Measurements from ENCODE around the gene ZNF432.
"Not testable (repeated sequence)": the region's sequence is repeated elsewhere in the genome, so short reads cannot be mapped to it uniquely, and the experiment has no call there.

The ZNF432 gene

DNA sequence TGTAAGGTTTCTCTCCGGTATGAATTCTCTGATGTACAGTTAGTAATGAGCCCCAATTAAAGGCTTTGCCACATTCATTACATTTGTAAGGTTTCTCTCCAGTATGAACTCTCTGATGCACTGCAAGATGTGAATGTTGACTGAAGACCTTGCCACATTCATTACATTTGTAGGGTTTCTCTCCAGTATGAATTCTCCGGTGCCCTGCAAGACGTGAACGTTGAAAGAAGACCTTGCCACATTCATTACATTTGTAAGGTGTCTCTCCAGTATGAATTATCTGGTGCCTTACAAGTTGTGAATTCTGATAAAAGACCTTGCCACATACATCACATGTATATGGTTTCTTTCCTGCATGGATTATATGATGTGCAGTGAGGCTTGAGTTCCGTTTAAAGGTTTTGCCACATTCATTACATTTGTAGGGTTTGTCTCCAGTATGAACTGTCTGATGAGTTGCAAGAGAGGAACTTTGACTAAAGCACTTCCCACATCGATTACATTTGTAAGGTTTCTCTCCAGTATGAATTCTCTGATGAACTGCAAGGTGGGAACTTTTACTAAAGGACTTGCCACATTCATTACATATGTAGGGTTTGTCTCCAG, 17.7 kb upstream of the ZNF432 start:
- H4K20me1 ChIP-seq (ENCODE audit: insufficient read depth, low read length): no peaks in the 10 kb centered on the region
- no peak overlapping the region for H3K4me2 ChIP-seq (ENCODE audit: insufficient read depth, low read length)
- no peak overlapping the region for H2AFZ ChIP-seq (ENCODE audit: low read depth, low read length)
- DNase-seq: no peak
- peaks cover 80% of the 10 kb centered on the region for H3K36me3 ChIP-seq (ENCODE audit: insufficient read depth, low read length)
- no peak overlapping the region for H3K9ac ChIP-seq (ENCODE audit: low read depth, low read length)
- peaks cover 77% of the 10 kb centered on the region for H3K9me3 ChIP-seq (ENCODE audit: insufficient read depth, low read length, severe bottlenecking)
- H3K4me1 ChIP-seq (ENCODE audit: insufficient read depth, low read length): 0 out of 2 replicates have a peak, but pooled peaks cover 4% of the 10 kb centered on the region
- no peak for ATAC-seq (ENCODE audit: insufficient read depth, low read depth)
- H3K79me2 ChIP-seq (ENCODE audit: insufficient read depth, low read length): no peaks in the 10 kb centered on the region
- H3K4me3 ChIP-seq (ENCODE audit: low read depth in 1 of 2, low read length in 2 of 2): no peak overlapping the region
- no peak overlapping the region for H3K27ac ChIP-seq (ENCODE audit: low read length)
- H3K27me3 ChIP-seq (ENCODE audit: insufficient read depth, low read length, poor library complexity): no peaks in the 10 kb centered on the region
- TF ChIP-seq CTCF (IDR thresholded peaks at IDR 0.05; ENCODE audit: borderline replicate concordance, extremely low read depth, low read length, poor library complexity, severe bottlenecking): no peak
- TF ChIP-seq EZH2 (IDR thresholded peaks at IDR 0.05; ENCODE audit: borderline replicate concordance, low read depth, low read length, severe bottlenecking): no peak

DNA sequence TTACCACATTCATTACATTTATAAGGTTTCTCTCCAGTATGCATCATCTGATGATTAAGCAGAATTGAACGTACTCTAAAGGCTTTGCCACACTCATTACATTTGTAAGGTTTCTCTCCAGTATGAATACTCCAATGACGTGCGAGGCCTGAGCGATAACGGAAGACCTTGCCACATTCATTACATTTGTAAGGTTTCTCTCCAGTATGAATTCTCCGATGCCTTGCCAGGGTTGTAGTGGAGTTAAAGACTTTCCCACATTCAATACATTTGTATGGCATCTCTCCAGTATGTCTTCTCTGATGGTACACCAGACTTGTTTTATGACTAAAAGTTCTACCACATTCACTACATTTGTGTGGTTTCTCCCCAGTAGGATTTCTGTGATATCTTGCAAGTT, 16.8 kb upstream of the ZNF432 start:
- Histone ChIP-seq H4K20me1 (ENCODE audit: insufficient read depth, low read length) (no peaks in the 10 kb centered on the region), H3K27me3 (ENCODE audit: insufficient read depth, low read length, poor library complexity) (no peaks in the 10 kb centered on the region), H3K36me3 (ENCODE audit: insufficient read depth, low read length) (peaks cover 71% of the 10 kb centered on the region), H3K9me3 (ENCODE audit: insufficient read depth, low read length, severe bottlenecking) (peaks cover 74% of the 10 kb centered on the region), H3K4me2 (ENCODE audit: insufficient read depth, low read length) (no peak overlapping the region), H2AFZ (ENCODE audit: low read depth, low read length) (no peak overlapping the region), H3K4me3 (ENCODE audit: low read depth in 1 of 2, low read length in 2 of 2) (no peak overlapping the region), H3K4me1 (ENCODE audit: insufficient read depth, low read length) (0 out of 2 replicates have a peak, but pooled peaks cover 4% of the 10 kb centered on the region), H3K9ac (ENCODE audit: low read depth, low read length) (no peak overlapping the region), H3K79me2 (ENCODE audit: insufficient read depth, low read length) (no peaks in the 10 kb centered on the region), H3K27ac (ENCODE audit: low read length) (no peak overlapping the region)
- DNase-seq (no peak), ATAC-seq (ENCODE audit: insufficient read depth, low read depth) (no peak)
- TF ChIP-seq EZH2 (IDR thresholded peaks at IDR 0.05; ENCODE audit: borderline replicate concordance, low read depth, low read length, severe bottlenecking): no peak
- no peak for TF ChIP-seq CTCF (IDR thresholded peaks at IDR 0.05; ENCODE audit: borderline replicate concordance, extremely low read depth, low read length, poor library complexity, severe bottlenecking)

DNA sequence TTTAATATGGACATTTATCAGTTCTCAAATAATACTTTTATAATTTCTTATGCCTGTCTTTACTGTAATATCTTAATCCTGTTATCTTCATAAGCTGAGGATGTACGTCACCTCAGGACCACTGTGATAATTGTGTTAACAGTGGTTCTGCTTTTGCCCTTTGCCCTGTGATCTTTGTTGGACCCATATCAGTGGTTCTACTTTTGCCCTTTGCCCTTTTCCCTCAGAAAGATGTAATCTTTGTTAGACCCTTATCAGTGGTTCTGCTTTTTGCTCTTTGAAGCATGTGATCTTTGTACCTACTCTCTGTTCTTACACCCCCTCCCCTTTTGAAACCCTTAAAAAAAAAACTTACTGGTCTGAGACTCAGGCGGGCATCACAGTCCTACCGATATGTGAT, 7.8 kb upstream of the ZNF432 start:
- not testable (repeated sequence) for ATAC-seq (ENCODE audit: insufficient read depth, low read depth)

GRCh38 chr19:52051736-52052135, 3.1 kb upstream of the ZNF432 start:
- not testable (repeated sequence) for H3K9me3 ChIP-seq (ENCODE audit: insufficient read depth, low read length, severe bottlenecking); H3K9ac ChIP-seq (ENCODE audit: low read depth, low read length); DNase-seq; H3K4me3 ChIP-seq (ENCODE audit: low read depth in 1 of 2, low read length in 2 of 2); H3K27me3 ChIP-seq (ENCODE audit: insufficient read depth, low read length, poor library complexity); H3K27ac ChIP-seq (ENCODE audit: low read length); H4K20me1 ChIP-seq (ENCODE audit: insufficient read depth, low read length); H3K36me3 ChIP-seq (ENCODE audit: insufficient read depth, low read length); H2AFZ ChIP-seq (ENCODE audit: low read depth, low read length); ATAC-seq (ENCODE audit: insufficient read depth, low read depth); H3K4me2 ChIP-seq (ENCODE audit: insufficient read depth, low read length)
- Histone ChIP-seq H3K79me2 (ENCODE audit: insufficient read depth, low read length) (peaks cover 29% of the 10 kb centered on the region), H3K4me1 (ENCODE audit: insufficient read depth, low read length) (peaks cover 27% of the 10 kb centered on the region)

More for the DNA sequence above, 7.8 kb upstream of the ZNF432 start:
- peaks cover 15% of the 10 kb centered on the region for H3K9me3 ChIP-seq (ENCODE audit: insufficient read depth, low read length, severe bottlenecking)
- H3K4me3 ChIP-seq (ENCODE audit: low read depth in 1 of 2, low read length in 2 of 2); H3K27me3 ChIP-seq (ENCODE audit: insufficient read depth, low read length, poor library complexity); H4K20me1 ChIP-seq (ENCODE audit: insufficient read depth, low read length); H3K27ac ChIP-seq (ENCODE audit: low read length); H3K9ac ChIP-seq (ENCODE audit: low read depth, low read length); H3K4me1 ChIP-seq (ENCODE audit: insufficient read depth, low read length); H3K79me2 ChIP-seq (ENCODE audit: insufficient read depth, low read length); H2AFZ ChIP-seq (ENCODE audit: low read depth, low read length); H3K4me2 ChIP-seq (ENCODE audit: insufficient read depth, low read length); DNase-seq; H3K36me3 ChIP-seq (ENCODE audit: insufficient read depth, low read length): not testable (repeated sequence)
